ENCODE measurements around the gene GPR156.

The GPR156 gene

DNA sequence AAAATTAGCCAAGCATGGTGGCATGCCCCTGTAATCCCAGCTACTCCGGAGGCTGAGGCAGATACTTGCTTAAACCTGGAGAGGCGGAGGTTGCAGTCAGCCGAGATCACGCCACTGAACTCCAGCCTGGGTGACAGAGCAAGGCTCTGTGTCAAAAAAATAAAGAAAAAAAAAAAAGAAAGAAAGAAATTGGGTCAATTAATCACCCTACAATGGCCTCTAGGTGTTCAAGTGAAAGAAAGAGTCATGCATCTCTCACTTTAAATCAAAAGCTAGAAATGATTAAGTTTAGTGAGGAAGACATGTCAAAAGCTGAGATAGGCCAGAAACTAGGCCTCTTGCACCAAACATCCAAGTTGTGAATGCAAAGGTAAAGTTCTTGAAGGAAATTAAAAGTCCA, 145.9 kb downstream of the GPR156 start:
- no peak for ATAC-seq (ENCODE audit: low read depth)
- TF ChIP-seq, protein P1, sequence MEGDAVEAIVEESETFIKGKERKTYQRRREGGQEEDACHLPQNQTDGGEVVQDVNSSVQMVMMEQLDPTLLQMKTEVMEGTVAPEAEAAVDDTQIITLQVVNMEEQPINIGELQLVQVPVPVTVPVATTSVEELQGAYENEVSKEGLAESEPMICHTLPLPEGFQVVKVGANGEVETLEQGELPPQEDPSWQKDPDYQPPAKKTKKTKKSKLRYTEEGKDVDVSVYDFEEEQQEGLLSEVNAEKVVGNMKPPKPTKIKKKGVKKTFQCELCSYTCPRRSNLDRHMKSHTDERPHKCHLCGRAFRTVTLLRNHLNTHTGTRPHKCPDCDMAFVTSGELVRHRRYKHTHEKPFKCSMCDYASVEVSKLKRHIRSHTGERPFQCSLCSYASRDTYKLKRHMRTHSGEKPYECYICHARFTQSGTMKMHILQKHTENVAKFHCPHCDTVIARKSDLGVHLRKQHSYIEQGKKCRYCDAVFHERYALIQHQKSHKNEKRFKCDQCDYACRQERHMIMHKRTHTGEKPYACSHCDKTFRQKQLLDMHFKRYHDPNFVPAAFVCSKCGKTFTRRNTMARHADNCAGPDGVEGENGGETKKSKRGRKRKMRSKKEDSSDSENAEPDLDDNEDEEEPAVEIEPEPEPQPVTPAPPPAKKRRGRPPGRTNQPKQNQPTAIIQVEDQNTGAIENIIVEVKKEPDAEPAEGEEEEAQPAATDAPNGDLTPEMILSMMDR (IDR thresholded peaks at IDR 0.05; ENCODE audit: poor library complexity, severe bottlenecking) = no peak
- H3K9me3 ChIP-seq (ENCODE audit: severe bottlenecking) = no peaks in the 10 kb centered on the region

DNA sequence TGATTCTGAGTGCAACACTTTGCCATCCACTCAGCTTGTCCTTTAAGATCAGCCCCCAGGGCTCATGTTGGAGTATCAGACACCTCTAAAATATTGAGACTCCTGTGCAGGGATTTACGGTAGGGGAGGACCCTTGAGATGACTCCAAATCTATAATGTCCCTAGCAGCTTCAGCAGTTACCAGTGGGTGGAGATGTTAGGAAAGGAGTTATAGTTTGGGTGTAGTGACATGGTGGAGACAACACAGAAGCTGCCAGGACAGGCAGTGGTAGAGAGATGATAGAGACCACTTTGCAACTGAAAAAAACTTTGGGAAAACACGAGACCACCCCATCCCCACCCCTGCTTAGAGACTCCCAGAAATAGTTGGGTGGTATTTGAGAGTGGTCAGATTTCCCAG, 147.5 kb downstream of the GPR156 start:
- ATAC-seq (ENCODE audit: low read depth) (no peak; the same call in 2 of the 3 replicates), DNase-seq (ENCODE audit: low spot score) (no peak)
- H3K4me3 ChIP-seq (ENCODE audit: severe bottlenecking) = no peak overlapping the region
- TF ChIP-seq, protein P1 (IDR thresholded peaks at IDR 0.05; ENCODE audit: poor library complexity, severe bottlenecking) = peak; percentile 21
- no peaks in the 10 kb centered on the region for H3K36me3 ChIP-seq (ENCODE audit: low read depth)
- no peaks in the 10 kb centered on the region for H3K9me3 ChIP-seq (ENCODE audit: severe bottlenecking)
- H3K27ac ChIP-seq (ENCODE audit: poor library complexity, severe bottlenecking) = peak overlapping the region; percentile 93
- no peaks in the 10 kb centered on the region for H3K27me3 ChIP-seq (ENCODE audit: insufficient read depth, poor library complexity, severe bottlenecking)
- H3K4me1 ChIP-seq (ENCODE audit: insufficient read depth, poor library complexity, severe bottlenecking) = peaks cover 11% of the 10 kb centered on the region

More for the DNA sequence above, 145.9 kb downstream of the GPR156 start:
- Histone ChIP-seq H3K27me3 (ENCODE audit: insufficient read depth, poor library complexity, severe bottlenecking) (no peaks in the 10 kb centered on the region), H3K36me3 (ENCODE audit: low read depth) (no peaks in the 10 kb centered on the region), H3K27ac (ENCODE audit: poor library complexity, severe bottlenecking) (no peak overlapping the region), H3K4me1 (ENCODE audit: insufficient read depth, poor library complexity, severe bottlenecking) (peaks cover 15% of the 10 kb centered on the region), H3K4me3 (ENCODE audit: severe bottlenecking) (no peak overlapping the region)
- no peak for DNase-seq (ENCODE audit: low spot score)

DNA sequence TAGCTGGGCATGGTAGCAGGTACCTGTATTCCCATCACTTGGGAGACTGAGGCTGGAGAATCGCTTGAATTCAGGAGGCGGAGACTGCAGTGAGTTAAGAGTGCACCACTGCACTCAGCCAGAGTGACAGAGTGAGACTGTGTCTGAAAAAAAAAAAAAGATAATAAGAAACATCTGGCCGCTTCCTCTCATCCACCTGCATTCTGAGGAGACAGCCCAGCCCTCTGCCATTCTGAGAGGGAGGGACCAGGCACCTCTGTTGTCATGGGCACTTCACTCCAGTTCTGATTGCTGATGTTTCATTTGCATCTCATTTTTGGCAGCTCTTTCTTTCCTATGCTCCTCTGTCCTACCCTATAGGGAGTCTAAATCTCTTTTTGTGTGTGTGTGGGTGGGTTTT, 154.4 kb downstream of the GPR156 start:
- Histone ChIP-seq H3K4me3 (ENCODE audit: severe bottlenecking) (no peak overlapping the region), H3K9me3 (ENCODE audit: severe bottlenecking) (no peaks in the 10 kb centered on the region), H3K27ac (ENCODE audit: poor library complexity, severe bottlenecking) (no peak overlapping the region), H3K36me3 (ENCODE audit: low read depth) (no peaks in the 10 kb centered on the region), H3K27me3 (ENCODE audit: insufficient read depth, poor library complexity, severe bottlenecking) (no peaks in the 10 kb centered on the region), H3K4me1 (ENCODE audit: insufficient read depth, poor library complexity, severe bottlenecking) (peaks cover 11% of the 10 kb centered on the region)
- ATAC-seq (ENCODE audit: low read depth) (no peak), DNase-seq (ENCODE audit: low spot score) (no peak)
- TF ChIP-seq, protein P1 (IDR thresholded peaks at IDR 0.05; ENCODE audit: poor library complexity, severe bottlenecking) = no peak

DNA sequence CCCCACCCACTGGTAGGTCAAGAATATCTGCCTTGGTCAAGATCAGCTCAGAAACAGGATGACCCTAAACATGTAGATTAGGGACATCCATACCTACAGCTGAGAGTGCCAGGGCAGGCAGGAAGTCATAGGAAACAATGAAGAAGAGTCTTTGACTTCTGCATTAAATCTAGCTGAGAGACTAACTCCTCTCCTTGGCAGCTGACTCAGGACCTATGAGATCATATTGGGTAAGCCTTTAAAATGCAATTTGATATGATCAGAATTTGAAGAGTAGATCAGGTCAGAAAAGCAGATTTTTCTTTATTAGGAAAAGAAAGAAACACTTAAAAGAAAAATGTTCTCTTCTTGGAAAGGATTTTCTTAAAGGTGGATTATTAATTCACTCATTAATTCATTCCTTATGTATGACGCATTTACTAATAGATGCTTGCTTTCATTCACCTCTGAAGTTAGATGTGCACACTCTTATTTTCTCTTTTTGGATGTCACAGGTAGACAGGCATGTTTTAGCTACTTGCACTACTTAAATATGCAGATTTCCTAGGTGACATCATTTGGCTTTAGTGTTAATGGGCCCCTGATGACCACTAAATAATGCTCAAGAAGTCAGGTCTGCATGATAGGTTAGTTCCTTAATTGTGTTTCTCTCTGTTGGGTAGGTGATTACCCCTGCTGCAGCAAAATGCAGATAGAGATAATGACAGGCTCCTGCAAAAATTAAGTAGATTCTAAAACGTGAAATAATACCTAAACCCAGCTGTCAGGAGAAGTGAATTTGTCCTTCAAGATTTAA, 155.1 kb downstream of the GPR156 start:
- H3K36me3 ChIP-seq (ENCODE audit: low read depth) = no peaks in the 10 kb centered on the region
- TF ChIP-seq, protein P1 (IDR thresholded peaks at IDR 0.05; ENCODE audit: poor library complexity, severe bottlenecking) = no peak
- H3K4me3 ChIP-seq (ENCODE audit: severe bottlenecking) = no peak overlapping the region
- DNase-seq (ENCODE audit: low spot score) (no peak), ATAC-seq (ENCODE audit: low read depth) (peak; percentile 80)
- no peak overlapping the region for H3K27ac ChIP-seq (ENCODE audit: poor library complexity, severe bottlenecking)
- no peaks in the 10 kb centered on the region for H3K9me3 ChIP-seq (ENCODE audit: severe bottlenecking)
- H3K27me3 ChIP-seq (ENCODE audit: insufficient read depth, poor library complexity, severe bottlenecking) = no peaks in the 10 kb centered on the region
- peaks cover 5% of the 10 kb centered on the region for H3K4me1 ChIP-seq (ENCODE audit: insufficient read depth, poor library complexity, severe bottlenecking)

DNA sequence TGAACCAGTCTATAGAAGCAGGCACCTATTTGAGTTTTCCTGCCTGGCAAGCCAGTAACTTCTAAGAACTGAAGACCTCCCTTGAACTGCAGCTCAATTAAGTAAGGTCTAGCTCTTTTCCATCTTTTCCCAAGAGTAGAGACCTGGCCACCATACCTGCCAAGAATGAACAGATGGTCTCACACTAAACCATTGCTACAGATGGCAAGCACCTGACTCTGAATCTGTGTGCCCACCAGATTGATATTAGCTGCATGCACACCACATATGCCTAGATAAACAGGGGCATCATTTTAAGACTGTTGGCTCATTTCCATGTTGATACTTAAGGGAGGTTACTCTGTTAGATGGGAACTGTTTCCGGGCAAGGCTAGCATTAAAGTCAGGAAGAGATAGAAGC, 156.0 kb downstream of the GPR156 start:
- no peak overlapping the region for H3K27ac ChIP-seq (ENCODE audit: poor library complexity, severe bottlenecking)
- DNase-seq (ENCODE audit: low spot score) (no peak), ATAC-seq (ENCODE audit: low read depth) (no peak)
- TF ChIP-seq, protein P1 (IDR thresholded peaks at IDR 0.05; ENCODE audit: poor library complexity, severe bottlenecking) = no peak
- H3K9me3 ChIP-seq (ENCODE audit: severe bottlenecking) = no peaks in the 10 kb centered on the region
- no peak overlapping the region for H3K4me3 ChIP-seq (ENCODE audit: severe bottlenecking)
- H3K4me1 ChIP-seq (ENCODE audit: insufficient read depth, poor library complexity, severe bottlenecking) = peaks cover 5% of the 10 kb centered on the region
- no peaks in the 10 kb centered on the region for H3K36me3 ChIP-seq (ENCODE audit: low read depth)
- no peaks in the 10 kb centered on the region for H3K27me3 ChIP-seq (ENCODE audit: insufficient read depth, poor library complexity, severe bottlenecking)

Data from RWPE2 (cell line).